ENCODE data around the gene NKX6-1.

- TF ChIP-seq, protein P1, sequence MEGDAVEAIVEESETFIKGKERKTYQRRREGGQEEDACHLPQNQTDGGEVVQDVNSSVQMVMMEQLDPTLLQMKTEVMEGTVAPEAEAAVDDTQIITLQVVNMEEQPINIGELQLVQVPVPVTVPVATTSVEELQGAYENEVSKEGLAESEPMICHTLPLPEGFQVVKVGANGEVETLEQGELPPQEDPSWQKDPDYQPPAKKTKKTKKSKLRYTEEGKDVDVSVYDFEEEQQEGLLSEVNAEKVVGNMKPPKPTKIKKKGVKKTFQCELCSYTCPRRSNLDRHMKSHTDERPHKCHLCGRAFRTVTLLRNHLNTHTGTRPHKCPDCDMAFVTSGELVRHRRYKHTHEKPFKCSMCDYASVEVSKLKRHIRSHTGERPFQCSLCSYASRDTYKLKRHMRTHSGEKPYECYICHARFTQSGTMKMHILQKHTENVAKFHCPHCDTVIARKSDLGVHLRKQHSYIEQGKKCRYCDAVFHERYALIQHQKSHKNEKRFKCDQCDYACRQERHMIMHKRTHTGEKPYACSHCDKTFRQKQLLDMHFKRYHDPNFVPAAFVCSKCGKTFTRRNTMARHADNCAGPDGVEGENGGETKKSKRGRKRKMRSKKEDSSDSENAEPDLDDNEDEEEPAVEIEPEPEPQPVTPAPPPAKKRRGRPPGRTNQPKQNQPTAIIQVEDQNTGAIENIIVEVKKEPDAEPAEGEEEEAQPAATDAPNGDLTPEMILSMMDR (IDR thresholded peaks at IDR 0.05): no peak
- TF ChIP-seq EP300 (IDR thresholded peaks at IDR 0.05): no peak
- TF ChIP-seq POLR2A (IDR thresholded peaks at IDR 0.05): no peak
These were observed 2.8 kb downstream of the NKX6-1 start for GRCh38 chr4:84496331-84496705.
